WTC11 (cell line): Measurements from ENCODE around the gene TMEM100.

ENCODE experiments used
- CBFB ChIP-seq: sonication (generic); formaldehyde crosslinking; IDR thresholded peaks from 2 replicates; pipeline ENCODE4 v1.8.1; 2022; ENCODE audit warnings: mild to moderate bottlenecking, low read depth, missing genetic modification reagents
- CREB1 ChIP-seq: sonication (generic); formaldehyde crosslinking; IDR thresholded peaks from 2 replicates; pipeline ENCODE4 v1.8.0; 2023; ENCODE audit warnings: mild to moderate bottlenecking, missing genetic modification reagents
- CTCF ChIP-seq: fragments of 200-600 bp; IDR thresholded peaks from 2 replicates; pipeline ENCODE4 v1.8.0; 2022; ENCODE audit warnings: antibody characterized with exemption
- E2F1 ChIP-seq: sonication (generic); formaldehyde crosslinking; IDR thresholded peaks from 2 replicates; pipeline ENCODE4 v1.8.0; 2022; ENCODE audit warnings: mild to moderate bottlenecking, missing genetic modification reagents
- NR1H2 ChIP-seq: sonication (generic); formaldehyde crosslinking; IDR thresholded peaks from 2 replicates; pipeline ENCODE4 v1.9.0; 2021; ENCODE audit warnings: mild to moderate bottlenecking, moderate library complexity, missing genetic modification reagents
- RELA ChIP-seq: sonication (generic); formaldehyde crosslinking; IDR thresholded peaks from 2 replicates; pipeline ENCODE4 v1.8.1; 2022; ENCODE audit warnings: missing genetic modification reagents, mild to moderate bottlenecking, borderline replicate concordance
- STAT6 ChIP-seq: sonication (generic); formaldehyde crosslinking; conservative IDR thresholded peaks from 2 replicates; pipeline ENCODE4 v1.8.1; 2023; ENCODE audit warnings: mild to moderate bottlenecking, low read depth, missing genetic modification reagents, moderate library complexity
- TCF7 ChIP-seq: sonication (generic); formaldehyde crosslinking; IDR thresholded peaks from 2 replicates; pipeline ENCODE4 v1.8.0; 2022; ENCODE audit warnings: mild to moderate bottlenecking, low read depth, missing genetic modification reagents, moderate library complexity
- ZNF423 ChIP-seq: fragments of 250-450 bp; sonication (Bioruptor Pico); IDR thresholded peaks from 2 replicates; pipeline ENCODE4 v2.1.2; 2022; ENCODE audit warnings: mild to moderate bottlenecking, moderate library complexity

GRCh38 chr17:55722742-55723487 is at the start of gene TMEM100:
- TF ChIP-seq CTCF (no peak), CBFB (CRISPR knock-in tag) (no peak), CREB1 (no peak), ZNF423 (CRISPR knock-in tag) (no peak), RELA (no peak), E2F1 (CRISPR knock-in tag) (no peak), STAT6 (CRISPR knock-in tag) (no peak), TCF7 (CRISPR knock-in tag) (no peak), NR1H2 (CRISPR knock-in tag) (no peak)
